Left lung (tissue), 10 donors: ENCODE data around the gene SHC3. TPM values are rescaled to one million over a fixed set of nuclear protein-coding genes. Genes with fewer than 3 reads are reported as not detected.

Experiments used
- ATAC-seq: fragments of 200-7000 bp; cut with Tn5 transposase; one replicate; pipeline ENCODE4 v1.9.1; 2020; ENCODE audit warnings: moderate library complexity
- DNase-seq, 4 donors: peaks; one replicate each; pipeline ENCODE4 v3.0.0-alpha.2; 2013 to 2020
- H3K27ac ChIP-seq, 2 donors: fragments of 200-600 bp; sonication (generic) in 1 of 2; one replicate each; pipeline versions ENCODE4 v1.5.0 to v1.8.0; 2020 to 2021
- H3K27me3 ChIP-seq, 2 donors: fragments of 200-600 bp; sonication (generic) in 1 of 2; one replicate each; pipeline versions ENCODE4 v1.5.0 to v1.8.0; 2020 to 2021
- H3K36me3 ChIP-seq, 2 donors: fragments of 200-600 bp; sonication (generic) in 1 of 2; one replicate each; pipeline versions ENCODE4 v1.5.0 to v1.8.0; 2020 to 2021
- H3K4me1 ChIP-seq, 2 donors: fragments of 200-600 bp; one replicate each; pipeline ENCODE4 v1.8.0; 2021
- H3K4me3 ChIP-seq, 2 donors: fragments of 200-600 bp; sonication (generic) in 1 of 2; one replicate each; pipeline versions ENCODE4 v1.5.0 to v1.8.0; 2020 to 2021; ENCODE audit warnings: mild to moderate bottlenecking in 1 of 2
- H3K9me3 ChIP-seq, 2 donors: fragments of 200-600 bp; sonication (generic) in 1 of 2; one replicate each; pipeline versions ENCODE4 v1.5.0 to v1.8.0; 2020 to 2021
- intact Hi-C, 2 donors: fragments of 100-400 bp; cut with DNase I; formaldehyde crosslinking; loops; one replicate each; pipeline versions ENCODE4 v1.11.2 to v1.14.2; 2022
- polyA plus RNA-seq, 6 donors: library from polyadenylated mRNA; unstranded; fragments of 120-200 nt; gene quantifications; one replicate each; pipeline ENCODE4 v1.2.1, GENCODE V29; 2013; ENCODE audit not compliant: insufficient read length in 6 of 6
- total RNA-seq, 2 donors: library from RNA; stranded (reverse); fragmentation: NEBNext Ultra II Directional; extraction: Animal tissue kit (Norgen Biotek cat#: 25700); gene quantifications; one replicate each; pipeline ENCODE4 v1.2.1, GENCODE V29; 2021
- TF ChIP-seq, protein P1 (sequence below), 2 donors: fragments of 200-600 bp; sonication (generic) in 1 of 2; IDR thresholded peaks; one replicate each; pipeline versions ENCODE4 v1.5.0 to v1.8.0; 2021; ENCODE audit warnings: antibody characterized with exemption in 2 of 2
- donor health status: DM: no; HTN: yes; CAD: no.
- donor health status: DM: no; HTN: no; CAD: no.

The SHC3 gene
- total and polyA plus RNA-seq, 8 donors = 10.4 to 19.2 (median 15.6) TPM

DNA sequence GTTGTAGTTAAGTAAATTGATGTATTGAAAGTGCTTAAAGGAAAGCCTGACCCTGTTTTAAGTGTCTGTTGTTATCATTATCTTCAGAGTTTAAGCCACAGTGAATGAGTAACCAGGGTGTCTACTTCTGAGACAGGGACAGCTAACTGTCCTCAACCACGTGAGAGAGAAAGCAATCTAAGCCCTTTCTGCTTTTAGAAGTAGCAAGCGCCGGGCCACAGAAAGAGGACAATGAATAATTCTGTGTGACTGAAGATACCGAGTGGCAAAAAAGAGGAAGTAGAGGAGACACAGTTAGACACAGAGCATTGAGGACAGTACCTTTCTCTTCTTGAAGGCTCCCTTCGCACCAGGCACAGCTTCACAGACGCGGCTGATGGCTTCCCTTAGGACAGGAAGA lies 101.1 kb downstream of the SHC3 start:
- intact Hi-C loops = no loop called here
- TF ChIP-seq, protein P1, sequence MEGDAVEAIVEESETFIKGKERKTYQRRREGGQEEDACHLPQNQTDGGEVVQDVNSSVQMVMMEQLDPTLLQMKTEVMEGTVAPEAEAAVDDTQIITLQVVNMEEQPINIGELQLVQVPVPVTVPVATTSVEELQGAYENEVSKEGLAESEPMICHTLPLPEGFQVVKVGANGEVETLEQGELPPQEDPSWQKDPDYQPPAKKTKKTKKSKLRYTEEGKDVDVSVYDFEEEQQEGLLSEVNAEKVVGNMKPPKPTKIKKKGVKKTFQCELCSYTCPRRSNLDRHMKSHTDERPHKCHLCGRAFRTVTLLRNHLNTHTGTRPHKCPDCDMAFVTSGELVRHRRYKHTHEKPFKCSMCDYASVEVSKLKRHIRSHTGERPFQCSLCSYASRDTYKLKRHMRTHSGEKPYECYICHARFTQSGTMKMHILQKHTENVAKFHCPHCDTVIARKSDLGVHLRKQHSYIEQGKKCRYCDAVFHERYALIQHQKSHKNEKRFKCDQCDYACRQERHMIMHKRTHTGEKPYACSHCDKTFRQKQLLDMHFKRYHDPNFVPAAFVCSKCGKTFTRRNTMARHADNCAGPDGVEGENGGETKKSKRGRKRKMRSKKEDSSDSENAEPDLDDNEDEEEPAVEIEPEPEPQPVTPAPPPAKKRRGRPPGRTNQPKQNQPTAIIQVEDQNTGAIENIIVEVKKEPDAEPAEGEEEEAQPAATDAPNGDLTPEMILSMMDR (IDR thresholded peaks at IDR 0.05) = no peak
- H3K27me3 ChIP-seq = no peaks in the 10 kb centered on the region
- H3K4me1 ChIP-seq = peaks cover 0 to 3% of the 10 kb centered on the region in 2 donors
- no peak overlapping the region for H3K4me3 ChIP-seq
- DNase-seq (no peak), ATAC-seq (no peak)
- no peak overlapping the region for H3K27ac ChIP-seq
- peaks cover 0 to 3% of the 10 kb centered on the region in 2 donors for H3K36me3 ChIP-seq
- no peaks in the 10 kb centered on the region for H3K9me3 ChIP-seq

DNA sequence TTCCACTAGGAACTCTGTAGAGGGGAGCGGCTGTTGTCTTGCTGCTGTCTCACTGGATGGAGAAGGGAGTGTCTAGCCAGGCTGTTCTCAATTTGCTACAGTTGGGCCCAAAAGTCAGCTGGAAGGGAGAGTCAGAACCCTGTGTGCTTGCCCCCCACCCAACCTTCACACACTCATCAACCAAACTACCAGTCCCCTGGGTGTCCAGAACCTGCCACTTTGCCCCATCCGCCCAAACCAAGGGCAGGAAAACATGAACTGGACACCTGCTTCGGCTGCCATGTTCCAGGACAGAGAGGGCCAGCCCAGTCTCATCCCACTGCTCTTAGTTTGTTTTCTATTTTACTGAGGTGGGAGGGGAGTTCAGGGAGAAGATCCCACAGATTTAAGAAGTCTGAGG lies 105.2 kb downstream of the SHC3 start:
- no peaks in the 10 kb centered on the region for H3K27me3 ChIP-seq
- H3K4me1 ChIP-seq = peaks cover 0 to under 1% of the 10 kb centered on the region in 2 donors
- ATAC-seq (no peak), DNase-seq (no peak)
- intact Hi-C loops = no loop called here
- TF ChIP-seq, protein P1 (IDR thresholded peaks at IDR 0.05) = no peak
- peaks cover 0 to 3% of the 10 kb centered on the region in 2 donors for H3K36me3 ChIP-seq
- no peak overlapping the region for H3K27ac ChIP-seq
- H3K4me3 ChIP-seq = no peak overlapping the region
- H3K9me3 ChIP-seq = no peaks in the 10 kb centered on the region

DNA sequence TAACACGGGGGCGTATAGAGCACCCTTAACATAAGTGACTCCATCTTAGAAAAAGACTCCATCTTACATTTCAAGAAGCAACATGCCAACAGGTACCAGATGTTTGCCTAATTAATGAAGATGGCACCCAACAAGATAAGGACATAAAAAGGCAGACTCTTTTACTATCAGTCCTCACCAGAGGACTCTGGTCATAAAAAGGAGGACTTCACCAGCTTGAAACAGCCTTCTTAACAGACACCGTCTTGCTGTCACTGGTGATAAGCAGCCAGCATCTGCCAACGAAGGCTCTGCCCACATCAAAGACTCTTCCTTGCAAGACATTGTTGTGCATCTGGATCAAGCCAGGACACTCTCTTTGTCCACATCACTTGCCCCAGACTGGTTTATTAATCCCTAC lies 107.0 kb downstream of the SHC3 start:
- DNase-seq (no peak), ATAC-seq (no peak)
- Histone ChIP-seq H3K27ac (no peak overlapping the region), H3K4me3 (no peak overlapping the region), H3K27me3 (no peaks in the 10 kb centered on the region), H3K36me3 (peaks cover 0 to 3% of the 10 kb centered on the region in 2 donors), H3K9me3 (no peaks in the 10 kb centered on the region), H3K4me1 (no peaks in the 10 kb centered on the region)
- intact Hi-C loops = no loop called here
- TF ChIP-seq, protein P1 (IDR thresholded peaks at IDR 0.05) = no peak

DNA sequence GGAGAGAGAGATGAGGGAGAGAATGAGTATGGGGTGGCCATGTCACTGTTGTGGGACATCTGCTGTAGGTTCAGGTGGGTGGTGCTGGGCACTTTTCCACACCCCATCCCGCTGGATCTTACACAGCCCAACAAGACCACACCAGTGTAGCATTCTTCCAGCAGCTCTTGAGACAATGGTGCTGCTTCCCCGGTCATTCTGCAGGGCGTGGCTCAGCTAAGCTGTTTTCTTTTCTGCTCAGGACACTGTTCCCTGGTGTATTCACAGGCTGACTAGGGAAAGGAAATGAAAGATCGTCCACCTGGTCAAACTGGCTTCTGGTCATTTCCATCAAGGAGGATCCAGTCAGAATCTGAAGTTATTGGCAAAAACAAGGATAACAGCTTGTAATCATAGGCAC lies 111.8 kb downstream of the SHC3 start:
- DNase-seq (no peak), ATAC-seq (no peak)
- TF ChIP-seq, protein P1 (IDR thresholded peaks at IDR 0.05) = no peak
- Histone ChIP-seq H3K9me3 (no peaks in the 10 kb centered on the region), H3K27ac (no peak overlapping the region), H3K36me3 (no peaks in the 10 kb centered on the region), H3K27me3 (no peaks in the 10 kb centered on the region), H3K4me1 (no peaks in the 10 kb centered on the region), H3K4me3 (no peak overlapping the region)
- intact Hi-C loops = no loop called here

DNA sequence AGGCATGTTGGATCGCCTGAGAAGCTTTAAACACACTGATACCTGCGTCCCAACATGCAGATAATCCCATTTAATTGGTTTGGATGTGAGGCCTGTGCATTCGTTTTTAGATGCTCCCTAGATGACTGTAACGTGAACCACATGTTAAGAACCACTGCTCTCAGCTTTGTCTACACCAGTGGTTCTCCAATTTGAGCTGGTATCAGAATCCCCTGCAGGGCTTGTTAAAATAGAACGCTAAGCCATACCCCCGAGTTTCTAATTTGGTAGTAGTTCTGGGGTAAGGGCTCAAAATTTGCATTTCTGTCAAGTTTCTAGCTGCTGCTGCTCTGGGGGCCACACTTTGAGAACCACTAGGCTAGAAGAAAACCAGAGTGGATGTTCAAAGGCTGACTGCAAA lies 112.7 kb downstream of the SHC3 start:
- ATAC-seq (no peak), DNase-seq (no peak)
- no peaks in the 10 kb centered on the region for H3K27me3 ChIP-seq
- H3K27ac ChIP-seq = no peak overlapping the region
- TF ChIP-seq, protein P1 (IDR thresholded peaks at IDR 0.05) = no peak
- no peak overlapping the region for H3K4me3 ChIP-seq
- no peaks in the 10 kb centered on the region for H3K4me1 ChIP-seq
- H3K9me3 ChIP-seq = no peaks in the 10 kb centered on the region
- no peaks in the 10 kb centered on the region for H3K36me3 ChIP-seq
- intact Hi-C loops = no loop called here
